GM18873 (cell line): Measurements from ENCODE around the gene ZCCHC24.

Experiments
- ATAC-seq: cut with Tn5 transposase; IDR thresholded peaks from one replicate; pipeline ENCODE4 v1.9.1; 2021; ENCODE audit warnings: mild to moderate bottlenecking, moderate library complexity, moderate number of reproducible peaks; ENCODE audit not compliant: unreplicated experiment, low FRiP score

ZCCHC24 gene

DNA sequence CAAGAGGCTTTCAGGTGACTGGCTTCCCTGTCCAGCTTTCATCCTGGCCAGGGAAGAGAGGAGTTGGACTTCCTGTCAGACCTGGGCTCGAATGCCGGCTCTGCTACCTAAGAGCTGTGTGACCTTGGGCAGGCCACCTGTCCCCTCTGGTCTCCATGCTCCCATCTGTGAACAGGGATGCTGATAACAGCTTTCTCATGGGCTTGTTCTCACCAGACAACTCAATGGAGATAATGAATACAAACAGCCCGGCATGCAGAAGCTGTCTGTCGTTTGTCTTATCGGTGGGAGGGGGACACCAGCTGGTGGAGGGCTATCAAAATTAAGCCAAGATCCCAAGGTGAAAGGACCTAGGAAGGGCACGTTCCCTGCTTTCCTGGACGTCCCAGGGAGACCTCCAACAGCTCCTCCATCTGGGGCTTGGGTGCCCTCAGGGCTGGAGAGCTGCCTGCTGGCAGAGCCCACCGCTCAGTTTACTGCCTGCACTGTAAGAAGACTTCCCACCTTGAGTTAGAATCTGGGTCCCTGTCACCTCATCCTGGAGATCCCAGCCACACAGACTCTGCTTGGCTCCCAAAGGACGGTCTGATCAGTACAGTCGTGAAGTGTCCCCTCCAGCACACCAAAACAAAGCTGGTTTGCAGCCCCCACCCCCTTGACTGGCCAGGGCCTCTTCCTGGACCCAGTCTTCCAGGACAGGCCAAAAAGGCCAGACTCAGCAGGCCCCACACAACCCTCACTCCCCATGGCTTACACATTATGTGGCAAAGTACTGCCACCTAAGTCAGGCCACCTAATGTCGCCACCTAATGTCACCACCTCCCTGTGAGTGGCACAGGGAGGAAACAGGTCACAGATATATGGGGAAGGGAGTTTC, 57.2 kb downstream of the ZCCHC24 start:
- ATAC-seq: no peak

DNA sequence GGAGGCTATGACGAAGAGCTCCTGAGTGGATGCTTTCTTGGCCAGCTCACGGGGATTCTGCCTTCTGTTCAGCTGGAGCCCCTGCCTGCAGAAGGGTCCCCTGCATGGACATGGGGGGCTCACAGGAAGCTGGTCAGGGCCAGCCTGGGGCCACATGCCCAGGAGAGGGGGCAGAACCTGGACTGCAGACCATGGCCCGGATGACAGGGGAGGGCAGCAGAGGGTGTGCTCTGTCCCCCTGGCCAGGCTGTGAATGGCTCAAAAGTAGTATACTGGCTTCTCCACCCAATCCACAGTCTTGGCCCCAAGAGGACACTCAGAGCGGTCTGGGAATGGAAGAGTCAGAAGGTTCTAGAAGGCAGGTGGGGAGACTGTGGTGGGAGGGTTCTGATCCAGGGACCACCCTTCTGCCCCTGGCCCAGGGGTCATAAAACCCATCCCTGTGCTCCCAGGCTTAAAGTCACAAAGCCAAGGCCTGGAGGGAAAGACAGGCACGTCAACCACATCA, 57.9 kb downstream of the ZCCHC24 start:
- no peak for ATAC-seq

DNA sequence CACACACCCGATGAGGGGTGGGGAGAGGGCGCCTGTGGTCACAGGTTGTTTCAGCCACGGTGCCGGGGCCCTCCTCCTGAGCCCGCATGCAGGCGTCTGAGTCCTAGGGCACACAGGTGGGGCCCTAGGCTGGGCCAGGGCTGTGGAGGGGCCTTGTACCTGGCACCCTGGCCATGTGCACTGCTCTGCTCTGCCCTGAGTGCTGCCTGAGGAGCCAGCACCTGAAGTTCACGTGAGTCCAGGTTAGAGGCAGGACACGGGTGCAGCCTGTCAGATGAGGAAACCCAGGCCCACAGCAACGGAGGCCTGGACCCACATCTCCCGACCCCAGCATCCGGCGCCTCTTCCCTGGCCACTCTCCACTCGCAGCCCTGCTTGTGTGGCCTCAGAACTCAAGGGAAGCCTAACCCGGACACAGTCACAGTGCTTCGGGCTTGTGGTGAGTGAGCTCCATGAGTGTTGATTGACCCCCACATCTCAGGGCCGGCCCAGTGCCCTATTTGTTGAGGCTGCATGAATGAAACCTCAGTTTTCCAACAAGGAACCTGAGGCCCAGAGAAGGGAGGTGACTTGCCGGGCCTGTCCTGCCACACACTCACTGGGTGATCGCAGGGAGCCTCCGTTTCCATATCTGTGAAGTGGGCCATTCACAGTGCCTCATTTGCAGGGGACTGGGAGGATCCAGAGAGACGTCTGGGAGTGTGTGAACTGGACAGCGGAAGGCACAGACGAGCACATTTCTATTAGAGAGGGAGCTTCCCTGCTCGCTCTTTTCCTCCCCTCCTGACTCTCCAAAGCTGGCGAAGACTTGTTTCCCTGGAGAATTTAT, 58.6 kb downstream of the ZCCHC24 start:
- ATAC-seq: no peak

DNA sequence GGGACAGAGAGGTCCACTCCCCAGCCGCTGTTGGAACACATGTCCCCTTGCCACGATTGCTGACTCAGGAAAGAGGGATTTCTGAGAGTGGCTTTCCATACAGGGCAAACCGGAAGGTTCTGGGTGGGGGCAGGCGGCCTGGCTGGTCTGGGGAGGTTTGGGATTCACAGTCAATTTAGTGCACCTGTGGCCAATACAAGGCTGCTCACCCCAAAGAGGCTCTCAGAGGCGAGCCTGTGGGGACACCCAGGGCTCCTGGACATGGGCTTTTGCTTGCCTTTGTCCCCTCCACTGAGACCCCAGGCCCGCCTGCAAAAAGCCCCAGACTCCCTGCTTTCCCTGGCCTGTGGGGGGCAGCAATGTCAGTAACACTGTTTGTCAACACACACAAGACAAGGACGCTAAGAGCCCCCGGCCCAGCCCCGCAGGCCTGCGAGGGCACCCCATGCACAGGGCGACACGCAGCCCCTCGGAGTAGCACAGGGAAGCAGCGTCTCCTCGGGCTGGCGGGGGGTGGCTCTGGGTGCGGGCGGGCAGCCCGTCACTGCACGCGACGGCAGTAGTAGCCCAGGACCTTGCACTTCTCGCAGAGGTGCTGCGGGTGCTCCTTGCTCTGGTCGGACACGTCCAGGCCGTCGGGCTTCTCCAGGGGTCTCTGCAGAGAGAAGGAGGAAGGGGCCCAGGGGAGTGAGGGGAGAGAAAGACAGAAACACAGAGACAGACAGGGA, 59.5 kb downstream of the ZCCHC24 start:
- ATAC-seq: no peak

DNA sequence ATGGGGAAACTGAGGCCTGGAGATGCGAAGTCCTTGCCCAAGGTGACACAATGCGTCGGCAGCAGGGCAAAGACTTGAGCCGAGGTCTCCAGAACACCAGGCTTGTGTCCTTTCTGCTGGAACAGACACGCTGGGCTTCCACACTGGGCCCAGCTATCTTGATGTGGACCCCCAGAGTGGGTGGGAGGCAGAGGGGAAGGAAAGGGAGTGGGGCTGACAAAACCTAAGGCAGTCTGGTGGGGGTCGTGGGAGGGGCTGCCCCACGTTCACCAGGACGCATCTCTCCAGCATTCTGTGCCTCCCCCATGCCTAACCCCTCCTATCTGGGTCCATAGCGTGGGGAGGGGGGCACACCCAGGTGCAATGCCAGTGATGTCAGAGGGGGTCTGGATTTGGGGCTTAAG, 60.0 kb downstream of the ZCCHC24 start:
- ATAC-seq: no peak

DNA sequence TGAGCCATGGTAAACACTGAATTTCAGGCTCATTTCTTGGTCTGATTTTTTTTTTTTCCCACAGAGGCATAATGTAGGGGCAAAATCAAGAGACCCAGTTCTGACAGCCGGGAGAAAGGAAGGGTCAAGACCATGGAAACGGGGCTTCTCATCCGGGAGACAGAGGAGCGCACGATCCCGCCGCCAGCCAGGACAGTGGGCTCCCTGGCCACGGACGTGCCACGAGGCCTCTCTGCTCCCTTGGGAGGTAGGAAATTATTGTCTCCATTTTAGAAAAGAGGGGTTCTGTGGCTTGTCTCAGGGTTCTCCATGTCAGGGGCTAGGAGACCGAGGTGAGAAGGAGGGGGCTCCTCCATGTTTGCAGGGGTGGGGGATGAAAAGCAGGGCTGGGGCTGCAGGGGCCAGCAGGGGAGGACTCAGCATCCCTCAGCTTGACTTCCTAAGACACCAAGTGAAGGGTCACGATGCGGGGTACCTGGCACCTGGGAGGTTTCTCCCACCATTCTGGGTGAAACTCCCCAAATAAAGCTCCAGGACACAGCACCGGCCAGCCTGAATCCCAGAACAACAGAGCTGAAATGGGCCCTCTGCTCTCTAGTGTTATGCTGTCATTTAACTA, 60.5 kb downstream of the ZCCHC24 start:
- ATAC-seq: no peak

DNA sequence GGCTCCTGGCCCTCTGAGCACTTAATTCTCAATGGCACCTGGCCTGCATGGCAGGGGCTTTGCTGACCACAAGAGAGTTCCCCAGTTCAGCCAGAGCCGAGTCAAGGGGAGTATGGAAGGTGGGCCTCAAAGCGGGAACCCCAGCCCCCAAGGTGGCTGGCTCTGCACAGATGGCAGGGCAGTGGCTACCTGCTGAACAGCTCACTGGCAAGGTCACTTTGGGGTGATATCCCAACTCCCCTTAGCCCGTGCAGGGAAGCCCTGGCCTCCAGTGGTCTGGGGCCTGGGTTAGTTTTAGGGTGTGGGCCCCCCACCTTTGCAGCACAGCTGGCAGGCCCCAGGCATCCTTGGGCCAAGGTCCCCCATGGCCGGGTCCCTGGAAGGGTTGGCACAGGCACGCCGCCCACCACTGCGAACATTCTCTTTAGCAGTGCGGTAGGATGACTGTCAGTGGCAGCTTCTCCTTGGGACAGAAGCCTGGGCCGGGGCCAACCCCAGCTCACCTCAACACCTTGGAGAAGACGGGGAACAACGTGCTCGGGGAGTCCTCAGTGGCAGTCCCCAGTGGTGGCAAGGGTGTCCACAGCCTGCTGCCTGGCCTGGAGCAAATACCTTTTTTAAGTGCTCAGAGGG, 61.3 kb downstream of the ZCCHC24 start:
- no peak for ATAC-seq

DNA sequence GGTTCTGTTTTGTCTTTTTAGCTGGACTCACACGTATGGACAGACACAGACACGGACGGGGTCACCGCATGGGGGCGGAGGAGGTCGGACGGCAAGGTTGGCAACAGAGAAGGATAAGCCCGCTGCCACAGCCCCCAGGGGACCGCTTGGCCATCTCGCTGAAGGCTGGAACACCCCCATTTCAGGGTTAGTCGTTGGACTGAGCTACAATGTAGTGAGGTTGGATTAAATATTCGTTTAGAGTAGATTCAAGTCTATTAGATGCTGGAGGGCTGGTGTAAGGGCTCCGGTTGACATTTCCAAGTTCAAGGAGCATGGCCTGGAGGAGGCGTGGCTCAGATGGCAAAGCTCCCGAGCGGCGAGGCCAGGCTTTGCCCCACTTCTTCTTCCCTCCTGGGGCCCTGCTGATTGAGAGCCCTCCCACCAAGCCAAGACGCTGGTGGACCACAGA, 62.9 kb downstream of the ZCCHC24 start:
- no peak for ATAC-seq

DNA sequence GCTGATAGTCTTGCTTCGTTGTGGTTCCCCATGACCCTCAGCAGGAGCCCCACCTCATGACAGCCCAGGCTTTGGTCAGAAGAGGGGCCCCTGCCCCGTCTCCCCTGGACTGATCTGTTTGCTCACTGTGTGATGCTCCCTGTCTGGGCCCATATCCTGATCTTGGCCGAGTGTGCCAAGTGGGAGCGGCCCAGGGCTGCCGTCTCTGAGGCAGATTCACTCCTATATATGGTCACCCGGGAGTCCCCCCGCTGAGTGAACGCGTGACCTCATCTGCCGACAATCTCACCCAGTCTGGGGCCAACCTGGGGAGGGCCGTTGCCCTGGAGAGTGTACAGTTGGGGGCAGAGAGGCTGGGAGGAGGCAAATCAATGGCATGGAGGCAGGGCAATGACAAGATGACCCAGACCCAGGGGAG, 63.6 kb downstream of the ZCCHC24 start:
- ATAC-seq: no peak

DNA sequence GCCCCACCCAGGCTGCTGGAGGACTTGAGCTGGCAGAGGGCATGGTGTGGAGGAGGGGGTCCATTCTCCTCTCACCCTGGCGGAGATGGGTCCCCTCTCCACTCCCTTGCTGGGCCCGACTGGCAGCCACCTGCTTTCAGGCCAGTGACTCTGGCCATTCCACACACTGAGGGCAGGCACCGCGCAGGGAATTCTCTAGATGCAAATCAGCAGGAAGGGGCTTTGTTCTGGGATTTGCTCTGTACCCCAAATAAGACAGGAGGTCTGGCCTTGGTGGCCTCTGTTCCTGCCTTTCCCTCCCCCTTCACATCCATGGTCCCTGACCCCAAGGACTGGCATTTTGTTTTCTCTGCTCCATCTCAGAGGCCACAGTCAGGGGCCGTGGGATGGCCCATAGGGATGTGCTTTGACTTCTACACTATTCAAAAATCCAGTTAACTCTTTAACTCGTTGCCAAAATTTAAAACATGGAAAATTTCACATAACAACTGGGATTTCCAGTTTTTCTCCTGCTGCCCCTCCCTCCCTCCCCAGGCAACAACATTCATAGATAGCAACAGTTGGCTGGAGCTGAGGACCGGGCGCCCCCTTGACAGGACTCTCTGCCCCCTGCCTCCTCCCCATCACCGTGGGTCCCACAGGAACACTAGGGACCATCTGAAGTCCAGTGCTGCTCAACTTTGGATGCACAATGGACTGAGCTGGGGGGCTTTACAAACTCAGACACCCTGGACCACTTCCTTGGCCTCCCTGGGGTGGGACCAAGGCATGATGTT, 64.3 kb downstream of the ZCCHC24 start:
- no peak for ATAC-seq

DNA sequence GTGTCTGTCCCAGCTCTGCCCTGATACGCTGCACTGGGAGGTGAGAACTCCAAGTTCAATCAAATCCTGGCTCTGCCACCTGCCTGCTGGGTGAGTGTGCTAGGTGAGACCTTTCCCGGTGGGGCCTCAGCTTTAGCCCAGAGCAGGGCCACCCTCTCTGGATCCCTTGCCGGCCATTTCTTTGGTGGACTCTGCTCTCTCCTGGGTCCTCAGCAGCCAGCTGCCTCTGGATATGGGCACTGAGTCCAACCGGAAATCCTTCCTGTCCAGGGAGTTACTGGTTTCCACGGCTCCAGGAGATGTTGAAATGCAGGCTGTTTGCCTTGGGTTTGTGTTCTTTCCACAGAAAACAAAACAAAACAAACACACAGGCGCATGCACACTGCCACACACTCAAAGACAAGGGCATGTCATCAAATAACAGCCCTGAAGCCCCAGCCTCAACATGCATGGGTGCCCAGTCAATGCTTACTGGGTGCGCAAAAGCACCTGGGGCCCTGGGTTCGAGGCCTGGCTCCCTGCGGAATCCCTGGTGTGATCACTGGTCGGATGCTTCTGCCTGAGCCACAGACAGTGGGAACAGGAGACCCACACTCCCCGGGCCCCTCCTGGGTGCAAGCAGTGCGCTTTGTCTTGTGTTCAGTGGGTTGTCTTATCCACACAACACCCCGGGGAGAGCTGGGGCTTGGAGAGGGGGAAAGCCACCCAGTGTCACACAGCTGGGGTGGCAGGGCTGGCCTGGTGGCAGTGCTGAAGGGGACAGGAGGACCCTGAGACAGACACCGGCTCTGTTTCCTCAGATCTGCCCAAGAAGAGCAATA, 65.1 kb downstream of the ZCCHC24 start:
- ATAC-seq: no peak

DNA sequence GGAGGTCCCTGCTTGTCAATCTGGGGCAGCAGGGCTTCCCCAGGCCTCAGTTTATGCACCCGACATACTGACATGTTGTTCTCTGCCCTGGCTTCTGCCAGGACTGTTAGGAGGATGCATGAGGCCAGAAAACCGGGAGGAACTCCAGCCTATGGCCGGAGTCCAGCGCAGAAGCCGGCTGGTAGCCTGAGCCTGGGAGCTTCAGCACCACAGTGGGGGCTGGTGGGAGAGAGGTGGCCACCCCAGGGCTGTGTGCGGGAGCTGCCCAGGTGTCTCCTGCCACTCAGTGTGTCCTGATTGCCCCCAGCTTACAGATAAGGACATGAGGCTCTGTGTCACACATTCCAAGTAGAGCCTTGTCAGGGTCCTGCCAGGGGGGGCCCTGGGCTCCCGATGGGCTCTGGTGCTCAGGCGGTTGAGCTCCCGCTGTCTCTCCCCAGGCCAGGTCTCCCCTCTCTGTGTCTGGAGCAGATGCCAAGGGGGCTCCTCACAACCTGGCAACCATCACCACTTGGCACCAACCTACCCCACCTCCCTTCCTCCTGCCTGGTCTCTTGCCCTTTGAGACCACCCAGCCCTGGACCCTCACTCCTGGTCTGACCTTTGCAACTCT, 65.8 kb downstream of the ZCCHC24 start:
- no peak for ATAC-seq

DNA sequence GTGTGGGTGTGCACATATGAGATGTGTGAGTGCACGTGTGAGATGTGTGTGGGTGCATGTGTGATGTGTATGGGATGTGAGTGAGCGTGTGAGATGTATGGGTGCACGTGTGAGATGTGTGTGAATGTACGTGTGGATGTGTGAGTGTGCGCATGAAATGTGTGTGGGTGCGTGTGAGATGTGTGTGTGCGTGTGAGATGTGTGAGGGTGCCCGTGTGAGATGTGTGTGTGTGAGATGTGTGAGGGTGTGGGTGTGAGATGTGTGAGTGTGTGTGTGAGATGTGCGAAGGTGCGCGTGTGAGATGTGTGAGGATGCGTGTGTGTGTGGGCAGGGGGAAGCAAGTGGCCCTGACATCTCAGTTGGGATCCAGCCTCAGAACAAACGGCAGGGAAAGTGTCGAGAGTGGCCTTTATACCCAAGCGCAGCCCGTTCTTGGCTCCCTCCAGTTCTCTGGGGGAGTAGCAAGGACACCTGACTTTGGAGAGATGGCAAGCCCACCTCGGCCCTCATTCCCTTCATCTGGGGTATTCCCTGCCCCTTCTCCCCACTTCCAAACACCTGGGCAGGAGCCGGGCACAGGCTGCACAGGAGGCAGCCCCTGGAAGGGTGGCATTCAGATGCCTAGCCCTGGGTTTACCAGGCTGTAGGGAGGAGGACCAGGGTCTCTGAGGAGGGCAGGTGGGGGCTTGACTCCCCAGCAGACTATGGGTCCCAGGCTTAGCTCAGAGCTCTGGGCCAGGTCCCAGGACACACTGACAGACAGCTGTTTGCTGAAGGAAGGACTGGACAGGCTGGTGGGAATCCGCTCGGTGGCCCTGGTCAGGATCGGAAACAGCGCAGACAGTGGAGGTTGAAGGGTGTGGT, 66.5 kb downstream of the ZCCHC24 start:
- no peak for ATAC-seq

DNA sequence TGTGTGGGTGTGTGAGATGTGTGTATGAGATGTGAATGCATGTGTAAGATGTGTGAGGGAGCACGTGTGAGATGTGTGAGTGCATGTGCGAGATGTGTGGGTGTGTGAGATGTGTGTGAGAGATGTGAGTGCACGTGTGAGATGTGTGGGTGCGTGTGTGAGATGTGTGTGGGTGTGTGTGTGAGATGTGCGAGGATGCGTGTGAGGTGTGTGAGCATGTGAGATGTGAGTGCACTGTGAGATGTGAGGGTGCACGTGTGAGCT, 67.1 kb downstream of the ZCCHC24 start:
- ATAC-seq: no peak

DNA sequence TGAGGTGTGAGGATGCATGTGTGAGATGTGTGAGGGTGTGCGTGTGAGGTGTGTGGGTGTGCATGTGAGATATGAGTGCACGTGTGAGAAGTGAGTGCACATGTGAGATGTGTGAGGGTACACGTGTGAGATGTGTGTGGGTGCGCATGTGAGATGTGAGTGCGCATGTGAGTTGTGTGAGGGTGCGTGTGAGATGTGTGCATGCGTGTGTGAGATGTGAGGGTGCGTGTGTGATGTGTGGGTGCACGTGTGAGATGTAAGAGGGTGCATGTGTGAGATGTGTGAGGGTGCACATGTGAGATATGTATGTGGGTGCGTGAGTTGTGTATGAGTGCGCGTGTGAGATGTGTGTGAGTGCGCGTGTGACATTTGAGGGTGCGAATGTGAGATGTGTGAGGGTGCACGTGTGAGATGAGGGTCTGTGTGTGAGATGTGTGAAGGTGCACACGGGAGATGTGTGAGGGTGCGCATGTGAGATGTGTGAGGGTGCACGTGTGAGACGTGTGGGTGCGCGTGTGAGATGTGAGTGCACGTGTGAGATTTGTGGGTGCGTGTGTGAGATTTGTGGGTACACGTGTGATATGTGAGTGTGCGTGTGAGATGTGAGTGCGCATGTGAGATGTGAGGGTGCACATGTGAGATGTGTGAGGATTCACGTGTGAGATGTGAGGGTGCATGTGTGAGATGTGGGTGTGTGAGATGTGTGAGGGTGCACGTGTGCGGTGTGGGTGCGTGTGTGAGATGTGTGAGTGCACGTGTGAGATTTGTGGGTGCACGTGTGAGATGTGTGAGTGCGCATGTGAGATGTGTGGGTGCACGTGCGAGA, 67.7 kb downstream of the ZCCHC24 start:
- ATAC-seq: no peak
